Cardiac muscle cell (in vitro differentiated cells and primary cell): ENCODE data around the gene NDUFA11. TPM values are rescaled to one million over a fixed set of nuclear protein-coding genes. Genes with fewer than 3 reads are reported as not detected.

ENCODE experiments used
- DNase-seq, 2 donors: peaks; one replicate each; pipeline versions ENCODE4 v3.0.0 to v3.0.0-alpha.2; 2010 to 2017; ENCODE audit warnings: low read depth in 1 of 2, low spot score in 1 of 2
- H3K27ac ChIP-seq: fragments of 200-600 bp; sonication (generic); 2 replicates; pipeline ENCODE4 v1.5.1; 2016
- H3K27me3 ChIP-seq: fragments of 200-600 bp; sonication (generic); 2 replicates; pipeline ENCODE4 v1.6.0; 2016; ENCODE audit warnings: control low read depth
- H3K36me3 ChIP-seq: fragments of 200-600 bp; sonication (generic); 2 replicates; pipeline ENCODE4 v1.5.1; 2016; ENCODE audit warnings: control low read depth
- H3K4me1 ChIP-seq: fragments of 200-600 bp; sonication (generic); 2 replicates; pipeline ENCODE4 v1.8.1; 2017; ENCODE audit warnings: low read depth, mild to moderate bottlenecking, mixed run types
- H3K4me3 ChIP-seq: fragments of 200-600 bp; sonication (generic); 2 replicates; pipeline ENCODE4 v1.5.1; 2016; ENCODE audit warnings: mild to moderate bottlenecking
- H3K9me3 ChIP-seq: fragments of 200-600 bp; sonication (generic); 2 replicates; pipeline ENCODE4 v1.5.1; 2017; ENCODE audit warnings: low read depth, mild to moderate bottlenecking, control low read depth
- polyA plus RNA-seq: library from polyadenylated mRNA; unstranded; fragments of >200 nt; fragmentation: Nextera tagmentation; extraction: Ambion mirVana; gene quantifications from 2 replicates; pipeline ENCODE4 v1.2.1, GENCODE V29; 2016
- total RNA-seq: library from RNA; depleted of rRNA; stranded (reverse); fragments of >200 nt; gene quantifications from 2 replicates; pipeline ENCODE4 v1.2.3, GENCODE V29; 2016
- TF ChIP-seq, protein P1 (sequence below): IDR thresholded peaks from 2 replicates; pipeline ENCODE4 v1.5.1; 2012; ENCODE audit warnings: low read depth, mild to moderate bottlenecking, low read length

Gene NDUFA11
- total and polyA plus RNA-seq, 2 experiments from 2014 or later, result 295 to 760 TPM

GRCh38 chr19:5913739-5914357 lies 10.3 kb upstream of the NDUFA11 start, which contains the start of gene CAPS:
Gene CAPS, plus strand, starts transcription at chr19:5914254. Its CDS starts 153 bp downstream, at chr19:5914407.
- Histone ChIP-seq H3K9me3 (no peaks in the 10 kb centered on the region), H3K4me3 (no peak within 1 kb of the TSS), H3K27me3 (no peaks in the 10 kb centered on the region), H3K36me3 (peaks cover 28% of the 10 kb centered on the region), H3K4me1 (peaks cover 15% of the 10 kb centered on the region), H3K27ac (peak within 1 kb of the TSS; percentile 75)
- DNase-seq, result peak in 1 of 2 donors; percentile 72
- TF ChIP-seq, protein P1, sequence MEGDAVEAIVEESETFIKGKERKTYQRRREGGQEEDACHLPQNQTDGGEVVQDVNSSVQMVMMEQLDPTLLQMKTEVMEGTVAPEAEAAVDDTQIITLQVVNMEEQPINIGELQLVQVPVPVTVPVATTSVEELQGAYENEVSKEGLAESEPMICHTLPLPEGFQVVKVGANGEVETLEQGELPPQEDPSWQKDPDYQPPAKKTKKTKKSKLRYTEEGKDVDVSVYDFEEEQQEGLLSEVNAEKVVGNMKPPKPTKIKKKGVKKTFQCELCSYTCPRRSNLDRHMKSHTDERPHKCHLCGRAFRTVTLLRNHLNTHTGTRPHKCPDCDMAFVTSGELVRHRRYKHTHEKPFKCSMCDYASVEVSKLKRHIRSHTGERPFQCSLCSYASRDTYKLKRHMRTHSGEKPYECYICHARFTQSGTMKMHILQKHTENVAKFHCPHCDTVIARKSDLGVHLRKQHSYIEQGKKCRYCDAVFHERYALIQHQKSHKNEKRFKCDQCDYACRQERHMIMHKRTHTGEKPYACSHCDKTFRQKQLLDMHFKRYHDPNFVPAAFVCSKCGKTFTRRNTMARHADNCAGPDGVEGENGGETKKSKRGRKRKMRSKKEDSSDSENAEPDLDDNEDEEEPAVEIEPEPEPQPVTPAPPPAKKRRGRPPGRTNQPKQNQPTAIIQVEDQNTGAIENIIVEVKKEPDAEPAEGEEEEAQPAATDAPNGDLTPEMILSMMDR, result no peak

- Histone ChIP-seq H3K4me3 (no peak overlapping the region), H3K27me3 (no peaks in the 10 kb centered on the region), H3K9me3 (no peaks in the 10 kb centered on the region), H3K27ac (no peak overlapping the region), H3K36me3 (peaks cover 10% of the 10 kb centered on the region), H3K4me1 (peaks cover 14% of the 10 kb centered on the region)
- TF ChIP-seq, protein P1, result no peak
- no peak for DNase-seq
Observed at GRCh38 chr19:5911366-5911765, 7.8 kb upstream of the NDUFA11 start.

DNA sequence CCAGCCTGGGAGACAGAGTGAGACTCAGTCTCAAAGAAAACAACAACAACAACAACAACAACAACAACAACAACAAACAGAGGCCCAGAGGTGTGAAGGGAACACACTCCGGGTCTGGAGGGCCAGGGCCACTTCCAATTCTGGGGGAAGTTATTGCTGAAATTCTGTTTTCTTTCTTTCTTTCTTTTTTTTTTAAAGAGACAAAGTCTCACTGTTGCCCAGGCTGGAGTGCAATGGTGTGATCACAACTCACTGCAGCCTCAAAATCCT lies 7.0 kb upstream of the NDUFA11 start:
- no peak for DNase-seq
- no peaks in the 10 kb centered on the region for H3K27me3 ChIP-seq
- peaks cover 3% of the 10 kb centered on the region for H3K36me3 ChIP-seq
- H3K27ac ChIP-seq, result no peak overlapping the region
- H3K9me3 ChIP-seq, result no peaks in the 10 kb centered on the region
- TF ChIP-seq, protein P1, result no peak
- no peak overlapping the region for H3K4me3 ChIP-seq
- H3K4me1 ChIP-seq, result peaks cover 6% of the 10 kb centered on the region

GRCh38 chr19:5908773-5909442 lies 5.3 kb upstream of the NDUFA11 start:
- Histone ChIP-seq H3K27me3 (no peaks in the 10 kb centered on the region), H3K4me3 (no peak overlapping the region), H3K4me1 (no peaks in the 10 kb centered on the region), H3K9me3 (no peaks in the 10 kb centered on the region), H3K27ac (no peak overlapping the region), H3K36me3 (peaks cover 3% of the 10 kb centered on the region)
- TF ChIP-seq, protein P1, result no peak
- DNase-seq, result no peak

DNA sequence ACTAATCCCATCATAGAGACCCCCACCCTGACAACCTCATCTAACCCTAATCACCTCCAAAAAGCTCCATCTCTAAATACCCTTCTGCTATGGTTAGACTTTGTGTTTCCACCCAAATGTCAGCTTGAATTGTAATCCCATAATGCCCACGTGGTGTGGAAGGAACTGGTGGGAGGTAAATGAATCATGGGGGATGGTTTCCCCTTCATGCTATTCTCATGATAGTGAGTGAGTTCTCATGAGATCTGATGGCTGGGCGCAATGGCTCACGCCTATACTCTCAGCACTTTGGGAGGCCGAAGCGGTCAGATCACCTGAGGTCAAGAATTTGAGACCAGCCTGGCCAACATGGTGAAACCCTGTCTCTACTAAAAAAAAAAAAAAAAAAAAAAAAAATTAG lies 3.7 kb upstream of the NDUFA11 start:
- Histone ChIP-seq H3K4me1 (peaks cover 5% of the 10 kb centered on the region), H3K9me3 (no peaks in the 10 kb centered on the region), H3K4me3 (no peak overlapping the region), H3K27ac (no peak overlapping the region), H3K27me3 (no peaks in the 10 kb centered on the region), H3K36me3 (peaks cover 3% of the 10 kb centered on the region)
- TF ChIP-seq, protein P1, result no peak
- DNase-seq, result no peak
